ENCODE results near the gene HDDC3. TPM values are rescaled to one million over a fixed set of nuclear protein-coding genes. Genes with fewer than 3 reads are reported as not detected.
"Not testable (repeated sequence)": the region's sequence is repeated elsewhere in the genome, so short reads cannot be mapped to it uniquely, and the experiment has no call there.

The HDDC3 gene
- total RNA-seq, 1 experiment from 2014 or later, result 13.3 TPM

DNA sequence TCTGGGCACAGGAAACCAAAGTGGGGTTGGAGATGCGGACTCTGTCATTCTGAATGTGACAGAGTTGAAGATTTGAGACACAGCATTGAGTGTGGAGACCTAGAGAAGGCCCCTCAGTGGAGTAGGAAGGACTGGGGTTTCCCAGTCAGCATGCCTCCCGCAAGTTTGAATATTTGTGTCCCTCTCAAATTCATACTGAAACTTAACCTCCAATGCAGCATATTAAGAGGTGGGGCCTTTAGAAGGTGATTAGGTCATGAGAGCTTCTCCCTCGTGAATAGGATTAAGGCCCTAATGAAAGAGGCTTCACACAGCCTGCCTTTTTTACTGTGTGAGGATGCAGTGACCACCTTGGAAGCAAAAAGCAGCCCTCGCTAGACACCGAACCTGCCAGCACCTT lies 8.0 kb downstream of the HDDC3 start:
- no peak overlapping the region for H3K56ac ChIP-seq (ENCODE audit: insufficient read length, low read depth, low read length)
- H3K79me2 ChIP-seq (ENCODE audit: insufficient read depth, low read length), result no peaks in the 10 kb centered on the region
- no peak overlapping the region for H3K18ac ChIP-seq (ENCODE audit: insufficient read length, low read depth, low read length)
- WGBS (ENCODE audit: extremely low coverage, insufficient read length, low lambda C conversion rate), result no CpG with 5 or more reads among the region's 5 CpGs
- peaks cover 0 to 18% (median 4%) of the 10 kb centered on the region in 3 experiments; a peak in 5 of 7 replicates for H3K36me3 Mint-ChIP-seq (ENCODE audit: insufficient read depth in 1 of 3, low read depth in 3 of 3)
- no peaks in the 10 kb centered on the region for H3K9me3 Mint-ChIP-seq
- no peak overlapping the region for H3K14ac ChIP-seq (ENCODE audit: insufficient read depth, low read length)
- no peaks in the 10 kb centered on the region for H3K4me1 ChIP-seq (ENCODE audit: insufficient read depth, low read length)
- no peak overlapping the region for H3K27ac ChIP-seq (ENCODE audit: insufficient read length, low read depth, low read length)
- no peak overlapping the region for H3T11ph ChIP-seq (ENCODE audit: low read length)
- H3K27ac Mint-ChIP-seq, result no peak overlapping the region
- H3K9ac ChIP-seq (ENCODE audit: extremely low read depth, insufficient read length, low read length), result no peak overlapping the region
- no peak overlapping the region for H2BK15ac ChIP-seq (ENCODE audit: low read depth, low read length)
- no peak overlapping the region for H2BK120ac ChIP-seq (ENCODE audit: low read depth, low read length, poor library complexity, severe bottlenecking)
- H3K4ac ChIP-seq (ENCODE audit: low read depth, low read length), result no peak overlapping the region
- no peaks in the 10 kb centered on the region for H3K27me3 ChIP-seq (ENCODE audit: insufficient read depth, low read length)
- peaks cover 7 to 14% of the 10 kb centered on the region in 2 experiments for H3K4me1 Mint-ChIP-seq
- TF ChIP-seq CTCF (conservative IDR thresholded peaks at IDR 0.05), result no peak
- no peak overlapping the region for H2BK12ac ChIP-seq (ENCODE audit: insufficient read length, low read depth, low read length)
- no peak overlapping the region for H4K5ac ChIP-seq (ENCODE audit: insufficient read length, low read depth, low read length)
- no peak overlapping the region for H2AK5ac ChIP-seq (ENCODE audit: insufficient read length, low read length)
- H3K4me3 Mint-ChIP-seq, result no peak overlapping the region
- no peaks in the 10 kb centered on the region for H3K9me3 ChIP-seq (ENCODE audit: control insufficient read depth, low read depth, low read length)
- no peak overlapping the region for H3K4me2 ChIP-seq (ENCODE audit: insufficient read depth, insufficient read length, low read length)
- no peak overlapping the region for H2BK5ac ChIP-seq (ENCODE audit: insufficient read length, low read length)
- no peaks in the 10 kb centered on the region for H3K27me3 Mint-ChIP-seq (ENCODE audit: low read depth)
- no peak overlapping the region for H2AFZ ChIP-seq (ENCODE audit: low read length)
- H2BK20ac ChIP-seq (ENCODE audit: low read depth, low read length, poor library complexity, severe bottlenecking), result no peak overlapping the region
- no peak overlapping the region for H4K91ac ChIP-seq (ENCODE audit: insufficient read length, low read depth, low read length)
- H3K23me2 ChIP-seq (ENCODE audit: insufficient read length, low read depth, low read length, poor library complexity, severe bottlenecking), result no peaks in the 10 kb centered on the region
- no peaks in the 10 kb centered on the region for H3K79me1 ChIP-seq (ENCODE audit: insufficient read depth, low read depth, low read length, poor library complexity, severe bottlenecking)
- no peak for DNase-seq
- no peak overlapping the region for H4K8ac ChIP-seq (replicated peaks; ENCODE audit: insufficient read length, low read depth, low read length)
- no peak overlapping the region for H3K23ac ChIP-seq (ENCODE audit: insufficient read length, low read depth, low read length)
- H4K20me1 ChIP-seq (ENCODE audit: control insufficient read depth, insufficient read depth, insufficient read length), result no peaks in the 10 kb centered on the region

DNA sequence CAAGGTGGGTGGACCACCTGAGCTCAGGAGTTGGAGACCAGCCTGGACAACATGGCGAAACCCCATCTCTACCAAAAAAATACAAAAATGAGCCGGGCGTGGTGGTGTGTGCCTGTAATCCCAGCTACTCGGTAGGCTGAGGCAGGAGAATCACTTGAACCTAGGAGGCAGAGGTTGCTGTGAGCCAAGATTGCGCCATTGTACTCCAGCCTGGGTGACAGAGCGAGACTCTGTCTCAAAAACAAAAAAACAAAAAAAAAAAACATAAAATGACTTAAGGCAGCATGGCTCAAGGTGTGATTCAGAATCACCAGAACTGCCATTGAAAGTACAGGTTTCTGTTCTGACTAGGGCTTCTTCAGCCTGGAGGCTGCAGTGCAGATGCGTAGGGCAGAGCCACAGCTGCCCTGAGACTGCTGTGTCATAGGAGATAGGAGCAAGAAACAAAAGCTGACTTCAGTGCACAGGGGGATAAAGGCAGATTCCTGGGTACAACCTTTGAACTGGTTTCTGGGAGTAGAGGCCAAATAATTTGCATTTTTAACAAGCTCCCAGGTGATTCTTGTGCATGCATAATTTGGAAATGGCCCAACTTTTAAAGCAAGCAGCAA lies 9.5 kb downstream of the HDDC3 start:
- Mint-ChIP-seq H3K27ac (peak overlapping the region; percentile 13 to 92 (median 75); a peak in 3 of 7 replicates), H3K36me3 (ENCODE audit: insufficient read depth in 1 of 3, low read depth in 3 of 3) (peaks cover 3 to 29% (median 11%) of the 10 kb centered on the region in 3 experiments; a peak in 6 of 7 replicates)
- not testable (repeated sequence) for H2BK120ac ChIP-seq (ENCODE audit: low read depth, low read length, poor library complexity, severe bottlenecking)

More for the DNA sequence above, 9.5 kb downstream of the HDDC3 start:
- H3K9me3 ChIP-seq (ENCODE audit: control insufficient read depth, low read depth, low read length); H4K5ac ChIP-seq (ENCODE audit: insufficient read length, low read depth, low read length); H3K27ac ChIP-seq (ENCODE audit: insufficient read length, low read depth, low read length); H3K4me1 ChIP-seq (ENCODE audit: insufficient read depth, low read length); H3K27me3 ChIP-seq (ENCODE audit: insufficient read depth, low read length); DNase-seq; H3K14ac ChIP-seq (ENCODE audit: insufficient read depth, low read length); H3K9me3 Mint-ChIP-seq; H3K27me3 Mint-ChIP-seq (ENCODE audit: low read depth); H3K9ac ChIP-seq (ENCODE audit: extremely low read depth, insufficient read length, low read length); H2BK20ac ChIP-seq (ENCODE audit: low read depth, low read length, poor library complexity, severe bottlenecking); H3K23ac ChIP-seq (ENCODE audit: insufficient read length, low read depth, low read length); H3K79me2 ChIP-seq (ENCODE audit: insufficient read depth, low read length); H4K91ac ChIP-seq (ENCODE audit: insufficient read length, low read depth, low read length); H3K4me3 Mint-ChIP-seq; H2AFZ ChIP-seq (ENCODE audit: low read length); H4K8ac ChIP-seq (replicated peaks; ENCODE audit: insufficient read length, low read depth, low read length); H2BK12ac ChIP-seq (ENCODE audit: insufficient read length, low read depth, low read length); H2BK15ac ChIP-seq (ENCODE audit: low read depth, low read length); H3K4ac ChIP-seq (ENCODE audit: low read depth, low read length); H3K23me2 ChIP-seq (ENCODE audit: insufficient read length, low read depth, low read length, poor library complexity, severe bottlenecking); H3T11ph ChIP-seq (ENCODE audit: low read length); H3K4me2 ChIP-seq (ENCODE audit: insufficient read depth, insufficient read length, low read length); H3K18ac ChIP-seq (ENCODE audit: insufficient read length, low read depth, low read length); H4K20me1 ChIP-seq (ENCODE audit: control insufficient read depth, insufficient read depth, insufficient read length); H3K56ac ChIP-seq (ENCODE audit: insufficient read length, low read depth, low read length); H2BK5ac ChIP-seq (ENCODE audit: insufficient read length, low read length); H3K79me1 ChIP-seq (ENCODE audit: insufficient read depth, low read depth, low read length, poor library complexity, severe bottlenecking); H2AK5ac ChIP-seq (ENCODE audit: insufficient read length, low read length): not testable (repeated sequence)
- H3K4me1 Mint-ChIP-seq, result peaks cover 7 to 14% of the 10 kb centered on the region in 2 experiments
- no CpG with 5 or more reads among the region's 7 CpGs for WGBS (ENCODE audit: extremely low coverage, insufficient read length, low lambda C conversion rate)
